NB4 (cell line): Measurements from ENCODE around the gene MARK3.

Experiments
- DNase-seq: peaks from one replicate; pipeline ENCODE4 v3.0.0; 2010; ENCODE audit warnings: low read depth
- H3K4me3 ChIP-seq: one replicate; pipeline ENCODE4 v1.5.1; 2011; ENCODE audit warnings: mild to moderate bottlenecking, low read depth, low read length, moderate library complexity
- MYC ChIP-seq: IDR thresholded peaks from 2 replicates; pipeline ENCODE4 v1.6.1; 2011; ENCODE audit warnings: low read depth, low read length
- POLR2A ChIP-seq: IDR thresholded peaks from 2 replicates; pipeline ENCODE4 v1.6.1; 2011; ENCODE audit warnings: mild to moderate bottlenecking; ENCODE audit not compliant: insufficient read length; ENCODE audit errors: extremely low read depth
- TF ChIP-seq, protein P1 (sequence below): IDR thresholded peaks from 2 replicates; pipeline ENCODE4 v1.6.1; 2011; ENCODE audit warnings: low read depth, low read length
- TF ChIP-seq, protein P2 (sequence below): IDR thresholded peaks from one replicate; pipeline ENCODE4 v1.5.1; 2012; ENCODE audit warnings: low read depth, low read length

MARK3 gene

DNA sequence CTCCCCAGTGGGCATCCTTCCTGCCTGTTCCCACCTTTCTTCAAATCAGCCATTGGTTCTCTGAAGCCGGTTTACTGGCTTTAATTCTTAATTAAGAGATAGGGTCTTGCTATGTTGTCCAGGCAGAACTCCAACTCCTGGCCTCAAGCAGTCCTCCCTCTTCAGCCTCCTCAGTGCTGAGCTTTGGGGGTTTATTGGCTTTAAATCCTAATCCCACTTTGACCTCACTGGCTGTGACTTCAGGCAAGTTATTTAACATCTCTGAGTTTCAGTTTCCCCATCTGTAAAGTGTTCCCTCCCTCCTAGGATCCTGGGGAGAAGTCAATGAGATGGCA, 141.7 kb downstream of the MARK3 start:
- no peak for TF ChIP-seq POLR2A
- TF ChIP-seq, protein P1, sequence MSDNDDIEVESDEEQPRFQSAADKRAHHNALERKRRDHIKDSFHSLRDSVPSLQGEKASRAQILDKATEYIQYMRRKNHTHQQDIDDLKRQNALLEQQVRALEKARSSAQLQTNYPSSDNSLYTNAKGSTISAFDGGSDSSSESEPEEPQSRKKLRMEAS, result no peak
- TF ChIP-seq, protein P2, sequence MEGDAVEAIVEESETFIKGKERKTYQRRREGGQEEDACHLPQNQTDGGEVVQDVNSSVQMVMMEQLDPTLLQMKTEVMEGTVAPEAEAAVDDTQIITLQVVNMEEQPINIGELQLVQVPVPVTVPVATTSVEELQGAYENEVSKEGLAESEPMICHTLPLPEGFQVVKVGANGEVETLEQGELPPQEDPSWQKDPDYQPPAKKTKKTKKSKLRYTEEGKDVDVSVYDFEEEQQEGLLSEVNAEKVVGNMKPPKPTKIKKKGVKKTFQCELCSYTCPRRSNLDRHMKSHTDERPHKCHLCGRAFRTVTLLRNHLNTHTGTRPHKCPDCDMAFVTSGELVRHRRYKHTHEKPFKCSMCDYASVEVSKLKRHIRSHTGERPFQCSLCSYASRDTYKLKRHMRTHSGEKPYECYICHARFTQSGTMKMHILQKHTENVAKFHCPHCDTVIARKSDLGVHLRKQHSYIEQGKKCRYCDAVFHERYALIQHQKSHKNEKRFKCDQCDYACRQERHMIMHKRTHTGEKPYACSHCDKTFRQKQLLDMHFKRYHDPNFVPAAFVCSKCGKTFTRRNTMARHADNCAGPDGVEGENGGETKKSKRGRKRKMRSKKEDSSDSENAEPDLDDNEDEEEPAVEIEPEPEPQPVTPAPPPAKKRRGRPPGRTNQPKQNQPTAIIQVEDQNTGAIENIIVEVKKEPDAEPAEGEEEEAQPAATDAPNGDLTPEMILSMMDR, result no peak
- no peak for TF ChIP-seq MYC
- no peak for DNase-seq
- no peak overlapping the region for H3K4me3 ChIP-seq

DNA sequence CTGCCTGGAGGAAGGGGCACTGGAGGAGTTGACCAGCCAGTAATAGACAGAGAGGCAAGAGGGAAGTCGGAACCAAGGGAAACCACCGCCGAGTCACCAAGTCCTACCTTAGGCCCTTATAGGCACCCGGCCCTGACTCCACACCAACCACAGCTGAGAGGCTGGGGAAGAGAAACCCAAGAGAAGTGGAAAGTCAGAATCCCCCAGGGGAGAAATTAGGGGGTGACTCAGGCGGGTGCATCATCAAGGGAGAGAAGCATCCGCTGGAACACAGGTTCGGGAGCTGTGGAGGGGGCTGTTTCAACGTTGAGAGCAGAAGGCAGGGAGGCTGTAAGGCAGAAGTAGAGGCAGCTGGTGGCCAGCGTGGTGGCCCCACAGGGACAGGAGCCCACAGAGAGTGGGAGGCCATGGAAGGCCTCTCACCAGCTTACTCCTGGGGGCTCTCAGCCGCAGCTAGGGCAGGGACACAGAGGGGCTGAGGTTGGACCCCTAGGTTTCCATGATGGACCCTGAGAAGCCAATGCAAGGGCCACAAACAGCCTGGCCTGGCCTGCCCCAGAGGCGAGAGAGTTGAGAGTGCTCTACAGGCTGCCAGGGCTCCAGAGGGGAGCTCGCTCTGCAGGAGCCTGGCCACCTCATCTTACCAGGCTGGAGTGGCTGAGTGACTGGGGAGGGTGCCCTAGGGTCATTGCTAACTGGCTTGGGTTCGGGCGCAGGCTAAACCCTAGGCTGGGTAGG, 142.4 kb downstream of the MARK3 start:
- peak; percentile 89 for DNase-seq
- TF ChIP-seq MYC (no peak), POLR2A (no peak)
- TF ChIP-seq, protein P2, result no peak
- TF ChIP-seq, protein P1, result no peak
- H3K4me3 ChIP-seq, result no peak overlapping the region

DNA sequence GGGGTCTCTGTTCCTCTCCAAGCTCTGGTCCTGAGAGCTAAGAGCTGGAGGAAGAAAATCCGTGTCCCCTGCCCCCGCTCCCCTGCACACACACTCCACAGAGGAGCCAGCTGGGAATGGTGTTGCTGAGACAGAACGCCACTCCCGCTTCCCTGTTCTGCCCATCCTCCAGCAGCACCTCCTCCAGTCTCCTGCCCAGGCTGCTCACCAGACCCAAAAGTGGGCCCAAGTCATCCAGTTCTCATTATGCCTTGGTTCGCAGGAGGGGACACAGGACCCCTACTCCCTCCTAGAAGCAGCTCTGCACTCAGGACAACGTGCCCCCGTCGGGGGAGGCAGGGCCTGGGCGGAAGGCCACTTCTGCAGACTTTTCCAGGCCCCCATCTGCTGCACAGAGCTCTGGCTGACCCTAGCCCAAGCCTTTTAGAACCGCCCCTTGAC, 143.0 kb downstream of the MARK3 start:
- H3K4me3 ChIP-seq, result peak overlapping the region; percentile 50
- TF ChIP-seq MYC (no peak), POLR2A (no peak)
- TF ChIP-seq, protein P2, result no peak
- TF ChIP-seq, protein P1, result no peak
- no peak for DNase-seq

DNA sequence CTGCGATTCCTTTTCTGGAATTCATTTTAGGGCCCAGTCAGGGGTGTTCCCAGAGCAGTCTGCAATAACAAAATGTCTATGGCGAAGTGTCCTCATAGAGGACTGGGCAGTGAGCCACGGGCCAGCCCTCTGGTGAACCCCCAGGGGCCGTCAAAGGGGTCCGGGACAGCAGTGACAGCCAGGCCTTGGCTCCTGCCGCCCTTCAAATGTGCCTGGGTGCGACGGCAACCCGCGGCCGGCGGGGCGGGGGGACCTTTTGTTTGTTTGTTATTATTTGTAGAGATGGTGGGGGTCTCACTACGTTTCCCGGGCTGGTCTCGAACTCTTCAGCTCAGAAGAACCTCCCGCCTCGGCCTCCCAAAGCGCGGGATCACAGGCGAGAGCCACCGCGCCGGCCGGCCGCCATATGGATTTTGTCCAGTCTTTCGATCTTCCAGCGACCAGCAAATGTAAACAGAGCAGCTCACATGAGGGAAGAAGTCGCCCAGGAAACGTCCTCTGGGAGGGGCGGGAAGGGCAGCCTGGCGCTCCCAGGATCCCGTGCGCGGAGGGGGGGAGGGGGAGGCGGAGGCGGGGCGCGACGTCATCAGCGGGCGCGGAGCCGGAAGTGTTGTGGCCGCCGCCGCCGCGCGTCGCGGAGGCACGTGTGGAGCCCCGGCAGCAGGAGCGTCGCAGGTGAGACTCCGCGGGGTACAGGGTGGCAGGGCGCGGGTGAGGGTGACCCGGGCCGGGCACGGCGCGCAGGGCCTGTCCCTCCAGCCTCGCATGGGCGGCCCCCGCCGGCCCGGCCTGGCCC, 143.6 kb downstream of the MARK3 start, which contains the start of gene TRMT61A:
TRMT61A (plus strand) TSS at position 610 of the 796 bp plus-strand sequence. CDS start 783 bp downstream, outside the sequence.
- peak within 1 kb of the TSS; percentile 90 for H3K4me3 ChIP-seq
- TF ChIP-seq POLR2A (peak; percentile 47), MYC (peak; percentile 95)
- TF ChIP-seq, protein P2, result no peak
- TF ChIP-seq, protein P1, result peak; percentile 94
- peak; percentile 86 for DNase-seq

DNA sequence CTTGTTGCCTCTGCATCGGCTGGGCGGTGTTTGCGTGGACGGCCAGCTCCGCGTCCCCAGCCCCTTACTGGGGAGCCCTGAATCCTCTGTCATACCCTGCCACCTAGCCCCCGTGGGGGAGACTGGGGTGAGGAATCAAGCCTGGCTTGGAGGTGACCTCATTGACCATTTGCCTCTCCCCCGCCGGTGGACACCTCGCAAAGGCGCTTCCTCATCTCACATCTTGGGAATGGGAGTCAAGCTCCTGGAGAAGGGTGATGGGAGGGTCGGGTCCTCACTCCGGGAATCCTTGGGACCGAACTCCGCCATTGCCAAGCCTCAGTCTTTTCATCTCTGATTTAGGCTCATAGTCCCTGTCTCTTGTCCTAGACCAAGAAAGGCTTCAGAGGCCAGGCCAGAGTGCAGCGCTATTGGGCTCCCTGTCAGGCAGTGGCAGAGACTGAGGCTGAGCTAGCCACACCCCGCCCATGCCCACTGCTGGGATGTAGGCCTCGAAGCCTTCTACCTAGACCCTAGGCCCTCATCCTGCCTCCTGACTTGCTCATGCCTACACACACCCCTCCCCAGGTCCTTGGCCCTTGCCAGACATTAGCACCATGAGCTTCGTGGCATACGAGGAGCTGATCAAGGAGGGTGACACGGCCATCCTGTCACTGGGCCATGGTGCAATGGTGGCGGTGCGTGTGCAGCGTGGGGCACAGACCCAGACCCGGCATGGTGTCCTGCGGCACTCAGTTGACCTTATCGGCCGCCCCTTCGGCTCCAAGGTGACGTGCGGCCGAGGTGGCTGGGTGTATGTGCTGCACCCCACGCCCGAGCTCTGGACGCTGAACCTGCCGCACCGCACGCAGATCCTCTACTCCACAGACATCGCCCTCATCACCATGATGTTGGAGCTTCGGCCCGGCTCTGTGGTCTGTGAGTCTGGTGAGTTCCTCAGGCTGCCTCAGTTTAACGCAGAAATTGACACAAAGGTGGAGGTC, 144.5 kb downstream of the MARK3 start:
- TF ChIP-seq MYC (no peak), POLR2A (no peak)
- TF ChIP-seq, protein P2, result no peak
- TF ChIP-seq, protein P1, result no peak
- peak overlapping the region; percentile 90 for H3K4me3 ChIP-seq
- DNase-seq, result no peak
